Osteocyte (in vitro differentiated cells): Measurements from ENCODE around the gene SCN5A. TPM values are rescaled to one million over a fixed set of nuclear protein-coding genes. Genes with fewer than 3 reads are reported as not detected.

Experiments
- DNase-seq: peaks from one replicate; pipeline ENCODE4 v3.0.0; 2021; ENCODE audit warnings: mixed read lengths; ENCODE audit not compliant: unreplicated experiment; ENCODE audit errors: extremely low spot score
- H3K27ac Mint-ChIP-seq: one replicate; pipeline ENCODE4 v1.8.0; 2021; ENCODE audit warnings: mild to moderate bottlenecking, mixed read lengths; ENCODE audit not compliant: unreplicated experiment
- H3K27me3 Mint-ChIP-seq: one replicate; pipeline ENCODE4 v1.8.0; 2021; ENCODE audit warnings: mixed read lengths; ENCODE audit not compliant: unreplicated experiment
- H3K36me3 Mint-ChIP-seq: one replicate; pipeline ENCODE4 v1.8.0; 2021; ENCODE audit warnings: mixed read lengths; ENCODE audit not compliant: unreplicated experiment
- H3K4me1 Mint-ChIP-seq: one replicate; pipeline ENCODE4 v1.8.0; 2021; ENCODE audit warnings: mixed read lengths; ENCODE audit not compliant: unreplicated experiment
- H3K4me3 Mint-ChIP-seq: one replicate; pipeline ENCODE4 v1.8.0; 2021; ENCODE audit warnings: mild to moderate bottlenecking, moderate library complexity, mixed read lengths; ENCODE audit not compliant: unreplicated experiment
- H3K9me3 Mint-ChIP-seq: one replicate; pipeline ENCODE4 v1.8.0; 2021; ENCODE audit warnings: mixed read lengths; ENCODE audit not compliant: unreplicated experiment
- total RNA-seq: library from RNA; stranded (reverse); gene quantifications from 2 replicates; pipeline ENCODE4 v1.2.1, GENCODE V29; 2021
- TF ChIP-seq, protein P1 (sequence below): fragments of 200-600 bp; sonication (generic); IDR thresholded peaks from 2 replicates; pipeline ENCODE4 v1.5.0; 2021; ENCODE audit warnings: antibody characterized with exemption, mild to moderate bottlenecking, moderate library complexity

Gene SCN5A
- total RNA-seq, 1 donor from 2014 or later, result not detected

DNA sequence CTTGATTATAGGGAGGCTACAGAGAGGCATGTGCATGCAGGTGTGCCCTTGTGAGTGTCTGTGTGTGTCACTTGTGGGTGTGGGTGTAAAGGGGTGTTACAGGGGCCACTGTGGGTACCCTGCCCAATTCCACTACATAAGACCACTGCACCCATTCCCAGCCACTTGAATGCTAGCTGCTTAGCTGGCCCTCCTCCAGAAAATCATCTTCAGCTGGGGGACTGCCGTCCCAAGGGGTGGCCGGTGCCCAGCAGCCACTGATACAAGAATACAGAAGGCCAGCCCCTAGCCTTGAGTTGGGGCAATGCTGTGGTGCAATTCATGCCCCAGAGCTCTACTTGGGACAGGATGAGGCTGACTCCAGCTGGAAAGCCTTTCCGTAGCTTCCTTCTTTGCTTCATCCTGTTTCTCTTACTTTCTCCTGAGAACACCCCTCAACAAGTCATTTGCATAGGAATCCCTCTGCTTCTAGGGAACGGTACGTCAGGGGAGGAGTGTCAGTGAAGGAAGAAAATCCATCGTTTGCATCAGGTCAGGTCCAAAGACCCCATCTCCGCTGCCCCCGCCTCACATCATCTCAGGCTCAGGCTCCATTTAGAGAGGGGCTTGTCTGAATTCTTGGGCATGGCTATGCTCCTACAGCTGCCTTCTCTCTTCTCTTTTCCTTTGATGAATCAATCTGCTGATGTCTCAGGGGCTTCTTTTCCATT lies 72.0 kb downstream of the SCN5A start:
- H3K9me3 Mint-ChIP-seq, result peaks cover 7% of the 10 kb centered on the region
- no peak overlapping the region for H3K4me3 Mint-ChIP-seq
- H3K27ac Mint-ChIP-seq, result no peak overlapping the region
- peak; percentile 57 for DNase-seq
- no peaks in the 10 kb centered on the region for H3K36me3 Mint-ChIP-seq
- H3K4me1 Mint-ChIP-seq, result no peaks in the 10 kb centered on the region
- no peaks in the 10 kb centered on the region for H3K27me3 Mint-ChIP-seq
- TF ChIP-seq, protein P1, sequence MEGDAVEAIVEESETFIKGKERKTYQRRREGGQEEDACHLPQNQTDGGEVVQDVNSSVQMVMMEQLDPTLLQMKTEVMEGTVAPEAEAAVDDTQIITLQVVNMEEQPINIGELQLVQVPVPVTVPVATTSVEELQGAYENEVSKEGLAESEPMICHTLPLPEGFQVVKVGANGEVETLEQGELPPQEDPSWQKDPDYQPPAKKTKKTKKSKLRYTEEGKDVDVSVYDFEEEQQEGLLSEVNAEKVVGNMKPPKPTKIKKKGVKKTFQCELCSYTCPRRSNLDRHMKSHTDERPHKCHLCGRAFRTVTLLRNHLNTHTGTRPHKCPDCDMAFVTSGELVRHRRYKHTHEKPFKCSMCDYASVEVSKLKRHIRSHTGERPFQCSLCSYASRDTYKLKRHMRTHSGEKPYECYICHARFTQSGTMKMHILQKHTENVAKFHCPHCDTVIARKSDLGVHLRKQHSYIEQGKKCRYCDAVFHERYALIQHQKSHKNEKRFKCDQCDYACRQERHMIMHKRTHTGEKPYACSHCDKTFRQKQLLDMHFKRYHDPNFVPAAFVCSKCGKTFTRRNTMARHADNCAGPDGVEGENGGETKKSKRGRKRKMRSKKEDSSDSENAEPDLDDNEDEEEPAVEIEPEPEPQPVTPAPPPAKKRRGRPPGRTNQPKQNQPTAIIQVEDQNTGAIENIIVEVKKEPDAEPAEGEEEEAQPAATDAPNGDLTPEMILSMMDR, result no peak

DNA sequence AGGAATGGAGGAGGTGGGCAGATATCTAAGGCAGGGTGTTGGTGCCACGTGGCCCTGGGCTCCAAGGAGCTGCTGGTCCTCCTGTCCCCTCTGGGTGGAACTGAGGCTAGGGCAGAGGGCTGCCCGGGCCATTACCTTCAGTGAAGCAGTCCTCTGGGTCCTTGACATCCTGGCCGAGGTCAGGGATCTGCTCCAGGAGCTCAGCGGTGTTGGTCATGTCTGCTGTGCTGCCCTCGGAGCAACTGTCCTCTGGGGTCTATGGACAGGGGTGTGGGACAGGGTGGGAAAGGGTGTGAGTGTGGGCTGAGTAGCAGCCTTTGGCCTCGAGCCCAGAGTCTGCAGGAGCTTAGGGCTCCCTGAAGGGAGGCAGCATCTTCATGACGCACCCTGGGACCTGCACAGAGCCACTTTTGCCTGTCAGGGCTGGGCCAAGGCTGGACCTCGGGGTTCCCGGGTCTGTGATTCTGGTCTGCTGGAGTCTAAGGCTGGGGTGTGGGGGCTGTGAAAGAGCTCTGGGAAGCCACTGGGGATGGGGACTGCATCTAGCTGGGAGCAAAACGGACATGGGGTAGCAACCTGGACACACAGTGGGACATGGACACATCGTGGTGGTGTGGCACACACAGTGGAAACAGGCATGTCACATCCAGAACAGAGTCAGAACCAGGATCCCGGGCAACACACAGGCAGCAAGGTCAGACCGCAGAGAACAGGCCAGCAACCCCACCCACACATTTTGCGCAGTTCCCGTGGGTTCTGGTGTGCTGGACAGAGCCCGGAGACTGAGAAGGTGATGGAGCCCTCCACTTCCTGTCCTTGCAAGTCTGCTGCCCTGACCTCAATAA lies 72.7 kb downstream of the SCN5A start:
- H3K9me3 Mint-ChIP-seq, result peaks cover 7% of the 10 kb centered on the region
- DNase-seq, result peak; percentile 77
- no peak overlapping the region for H3K4me3 Mint-ChIP-seq
- TF ChIP-seq, protein P1, result no peak
- no peak overlapping the region for H3K27ac Mint-ChIP-seq
- no peaks in the 10 kb centered on the region for H3K4me1 Mint-ChIP-seq
- H3K36me3 Mint-ChIP-seq, result no peaks in the 10 kb centered on the region
- no peaks in the 10 kb centered on the region for H3K27me3 Mint-ChIP-seq

DNA sequence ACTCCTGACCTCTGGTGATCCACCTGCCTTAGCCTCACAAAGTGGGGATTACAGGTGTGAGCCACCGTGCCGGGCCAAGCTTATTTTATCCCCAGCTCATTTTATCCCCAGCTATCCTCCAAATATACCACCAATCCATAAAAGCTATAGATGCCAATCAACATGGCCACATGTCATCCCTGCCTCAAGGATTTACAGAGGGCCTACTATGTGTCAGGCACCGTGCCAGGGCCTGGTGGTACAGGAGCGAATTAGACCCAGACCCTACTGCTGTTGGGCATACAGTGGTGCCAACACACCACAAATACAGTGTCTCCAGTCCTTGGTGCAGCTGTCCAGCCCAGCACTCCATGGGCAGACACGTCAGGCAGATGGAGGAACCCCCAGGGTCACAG lies 73.4 kb downstream of the SCN5A start:
- Mint-ChIP-seq H3K36me3 (no peaks in the 10 kb centered on the region), H3K27me3 (no peaks in the 10 kb centered on the region), H3K4me3 (no peak overlapping the region), H3K27ac (no peak overlapping the region), H3K9me3 (peaks cover 7% of the 10 kb centered on the region), H3K4me1 (no peaks in the 10 kb centered on the region)
- DNase-seq, result no peak
- TF ChIP-seq, protein P1, result no peak

DNA sequence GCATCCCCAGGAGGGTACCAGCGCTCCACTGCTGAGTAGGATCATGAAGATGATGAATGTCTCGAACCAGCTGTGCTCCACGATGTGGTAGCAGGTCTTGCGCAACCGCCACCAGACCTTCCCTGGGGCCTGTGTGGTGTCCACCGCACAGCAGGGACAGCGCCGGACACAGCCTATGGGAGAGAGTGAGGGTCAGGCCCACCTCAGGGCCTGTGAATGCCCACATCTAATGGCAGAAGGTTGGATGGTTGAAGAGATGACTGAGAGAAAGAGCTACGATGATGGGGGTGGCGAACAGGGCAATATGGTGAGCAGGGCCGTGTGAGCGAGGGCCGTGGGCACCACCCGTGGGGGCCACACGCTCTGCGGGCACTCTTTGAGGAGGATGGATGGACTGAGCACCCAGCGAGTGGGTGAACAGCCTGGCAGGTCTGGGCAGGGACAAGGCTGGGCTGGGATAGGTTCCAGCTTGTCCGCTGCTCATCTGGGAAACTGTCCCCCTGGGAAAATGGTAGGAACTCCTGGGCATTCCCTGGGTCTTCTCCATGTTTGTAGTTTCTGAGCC lies 74.1 kb downstream of the SCN5A start:
- H3K36me3 Mint-ChIP-seq, result no peaks in the 10 kb centered on the region
- H3K27me3 Mint-ChIP-seq, result peaks cover 2% of the 10 kb centered on the region
- H3K9me3 Mint-ChIP-seq, result peaks cover 10% of the 10 kb centered on the region
- TF ChIP-seq, protein P1, result no peak
- H3K27ac Mint-ChIP-seq, result no peak overlapping the region
- H3K4me3 Mint-ChIP-seq, result no peak overlapping the region
- peak; percentile 76 for DNase-seq
- H3K4me1 Mint-ChIP-seq, result no peaks in the 10 kb centered on the region
